ENCODE measurements around the gene ZC2HC1B.
"Not testable (repeated sequence)": the region's sequence is repeated elsewhere in the genome, so short reads cannot be mapped to it uniquely, and the experiment has no call there.

The ZC2HC1B gene

DNA sequence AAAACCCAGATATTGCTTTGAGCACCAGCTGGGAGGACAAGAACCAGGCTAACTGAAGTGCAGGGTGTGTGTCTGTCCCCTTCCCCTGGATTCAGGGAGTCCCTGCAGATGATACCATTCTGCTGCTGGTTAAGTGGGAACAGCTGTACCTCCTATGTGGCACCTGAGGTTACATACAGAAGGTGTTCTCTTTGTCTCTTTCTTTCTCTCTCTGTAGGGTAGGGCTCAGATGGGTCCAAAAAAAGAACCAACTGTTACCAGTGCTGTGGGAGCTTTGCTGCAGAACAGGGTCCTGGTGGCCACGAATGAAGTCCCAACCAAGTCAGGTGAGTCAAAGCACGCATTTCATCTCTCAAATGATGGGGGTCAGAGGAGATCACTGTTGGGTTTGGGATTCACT is 38.6 kb downstream of the ZC2HC1B start:
- H3K27me3 ChIP-seq (ENCODE audit: control insufficient read depth, insufficient read depth, low read length), result no peaks in the 10 kb centered on the region
- no peak overlapping the region for H3K4me3 ChIP-seq (ENCODE audit: low read length)
- H3K27ac ChIP-seq (ENCODE audit: low read depth, low read length), result no peak overlapping the region
- no peaks in the 10 kb centered on the region for H3K36me3 ChIP-seq (ENCODE audit: control insufficient read depth, insufficient read depth, low read length)
- peaks cover 2% of the 10 kb centered on the region for H3K4me1 ChIP-seq (ENCODE audit: control insufficient read depth, insufficient read depth, low read length)
- H3K9ac ChIP-seq (ENCODE audit: low read length), result no peak overlapping the region

DNA sequence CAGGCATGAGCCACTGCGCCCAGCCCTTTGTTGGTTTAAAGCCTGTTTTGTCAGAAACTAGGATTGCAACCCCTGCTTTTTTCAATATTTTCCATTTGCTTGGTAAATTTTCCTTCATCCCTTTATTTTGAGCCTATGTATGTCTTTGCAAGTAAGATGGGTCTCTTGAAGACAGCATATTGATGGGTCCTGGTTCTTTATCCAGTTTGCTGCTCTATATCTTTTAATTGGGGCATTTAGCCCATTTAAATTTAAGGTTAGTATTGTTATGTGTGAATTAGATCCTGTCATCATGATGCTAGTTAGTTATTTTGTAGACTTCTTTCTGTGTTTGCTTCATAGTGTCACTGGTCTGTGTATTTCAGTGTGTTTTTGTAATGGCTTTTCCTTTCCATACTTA is 46.8 kb downstream of the ZC2HC1B start:
- Histone ChIP-seq H3K4me3 (ENCODE audit: low read length) (no peak overlapping the region), H3K9ac (ENCODE audit: low read length) (no peak overlapping the region), H3K4me1 (ENCODE audit: control insufficient read depth, insufficient read depth, low read length) (no peaks in the 10 kb centered on the region), H3K27me3 (ENCODE audit: control insufficient read depth, insufficient read depth, low read length) (no peaks in the 10 kb centered on the region), H3K36me3 (ENCODE audit: control insufficient read depth, insufficient read depth, low read length) (no peaks in the 10 kb centered on the region), H3K27ac (ENCODE audit: low read depth, low read length) (no peak overlapping the region)

DNA sequence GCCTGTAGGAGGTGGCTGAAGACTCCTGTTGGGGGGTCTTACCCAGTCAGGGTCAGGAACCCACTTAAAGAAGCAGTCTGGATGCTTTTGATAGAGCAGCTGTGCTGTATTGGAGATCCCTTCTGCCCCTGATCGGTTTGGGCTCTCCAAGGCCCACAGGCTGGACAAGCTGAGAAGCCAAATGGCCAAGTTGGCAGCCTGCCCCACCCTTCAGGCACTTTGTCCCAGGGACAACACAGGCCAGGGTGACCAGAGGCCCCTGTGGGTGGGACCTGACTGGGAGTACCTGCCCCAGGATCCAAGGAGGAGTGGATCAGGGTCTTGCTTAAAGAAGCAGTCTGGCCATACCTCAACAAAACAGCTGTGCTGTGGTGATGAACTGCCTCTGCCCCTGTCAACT is 48.4 kb downstream of the ZC2HC1B start:
- no peaks in the 10 kb centered on the region for H3K4me1 ChIP-seq (ENCODE audit: control insufficient read depth, insufficient read depth, low read length)
- H3K27me3 ChIP-seq (ENCODE audit: control insufficient read depth, insufficient read depth, low read length), result no peaks in the 10 kb centered on the region
- no peak overlapping the region for H3K9ac ChIP-seq (ENCODE audit: low read length)
- no peak overlapping the region for H3K4me3 ChIP-seq (ENCODE audit: low read length)
- H3K27ac ChIP-seq (ENCODE audit: low read depth, low read length), result no peak overlapping the region
- no peaks in the 10 kb centered on the region for H3K36me3 ChIP-seq (ENCODE audit: control insufficient read depth, insufficient read depth, low read length)

DNA sequence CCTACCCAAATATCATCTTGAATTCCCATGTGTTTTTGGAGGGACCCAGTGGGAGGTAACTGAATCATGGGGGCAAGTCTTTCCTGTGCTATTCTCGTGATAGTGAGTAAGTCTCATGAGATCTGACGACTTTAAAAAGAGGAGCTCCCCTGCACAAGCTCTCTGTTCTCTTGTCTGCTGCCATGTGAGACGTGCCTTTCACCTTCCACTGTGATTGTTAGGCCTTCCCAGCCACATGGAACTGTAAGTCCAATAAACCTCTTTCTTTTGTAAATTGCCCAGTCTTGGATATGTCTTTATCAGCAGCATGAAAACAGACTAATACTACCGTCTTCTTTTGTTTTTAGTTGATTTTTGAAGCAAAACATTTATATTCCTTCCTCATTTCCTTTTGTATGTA is 52.8 kb downstream of the ZC2HC1B start:
- H3K4me3 ChIP-seq (ENCODE audit: low read length); H3K27me3 ChIP-seq (ENCODE audit: control insufficient read depth, insufficient read depth, low read length); H3K9ac ChIP-seq (ENCODE audit: low read length); H3K27ac ChIP-seq (ENCODE audit: low read depth, low read length); H3K4me1 ChIP-seq (ENCODE audit: control insufficient read depth, insufficient read depth, low read length); H3K36me3 ChIP-seq (ENCODE audit: control insufficient read depth, insufficient read depth, low read length): not testable (repeated sequence)

DNA sequence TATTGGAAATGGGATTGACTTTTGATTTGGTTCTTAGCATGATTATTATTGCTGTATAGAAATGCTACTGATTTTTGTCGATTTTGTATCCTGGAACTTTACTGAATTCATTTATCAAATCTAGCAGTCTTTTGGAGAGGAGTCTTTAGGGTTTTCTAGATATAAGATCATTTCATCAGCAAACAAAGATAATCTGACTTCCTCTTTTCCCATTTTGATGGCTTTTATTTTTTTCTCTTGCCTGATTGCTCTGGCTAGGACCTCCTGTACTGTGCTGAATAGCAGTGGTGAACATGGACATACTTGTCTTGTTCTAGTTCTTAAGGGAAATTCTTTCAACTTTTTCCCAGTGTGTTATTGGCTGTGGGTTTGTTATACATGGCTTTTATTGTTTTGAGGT is 64.6 kb downstream of the ZC2HC1B start:
- no peaks in the 10 kb centered on the region for H3K27me3 ChIP-seq (ENCODE audit: control insufficient read depth, insufficient read depth, low read length)
- no peaks in the 10 kb centered on the region for H3K36me3 ChIP-seq (ENCODE audit: control insufficient read depth, insufficient read depth, low read length)
- H3K9ac ChIP-seq (ENCODE audit: low read length), result no peak overlapping the region
- no peaks in the 10 kb centered on the region for H3K4me1 ChIP-seq (ENCODE audit: control insufficient read depth, insufficient read depth, low read length)
- H3K4me3 ChIP-seq (ENCODE audit: low read length), result no peak overlapping the region
- H3K27ac ChIP-seq (ENCODE audit: low read depth, low read length), result no peak overlapping the region

DNA sequence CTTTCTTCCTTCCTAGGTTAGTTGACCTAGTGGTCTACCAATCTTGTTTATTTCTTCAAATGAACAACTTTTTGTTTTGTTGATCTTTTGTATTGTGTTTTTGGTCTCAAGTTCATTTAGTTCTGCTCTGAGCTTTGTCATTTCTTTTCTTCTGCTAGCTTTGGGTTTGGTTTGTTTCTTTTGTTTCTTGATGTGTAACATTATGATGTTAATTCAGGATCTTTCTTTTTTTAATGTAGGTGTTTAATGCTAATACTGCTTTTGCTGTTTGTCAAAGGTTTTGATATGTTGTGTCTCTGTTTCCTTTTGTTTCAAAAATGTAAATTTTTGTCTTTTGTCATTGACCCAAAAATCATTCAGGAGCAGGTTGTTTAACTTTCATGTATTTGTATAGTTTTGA is 65.7 kb downstream of the ZC2HC1B start:
- H3K9ac ChIP-seq (ENCODE audit: low read length), result no peak overlapping the region

DNA sequence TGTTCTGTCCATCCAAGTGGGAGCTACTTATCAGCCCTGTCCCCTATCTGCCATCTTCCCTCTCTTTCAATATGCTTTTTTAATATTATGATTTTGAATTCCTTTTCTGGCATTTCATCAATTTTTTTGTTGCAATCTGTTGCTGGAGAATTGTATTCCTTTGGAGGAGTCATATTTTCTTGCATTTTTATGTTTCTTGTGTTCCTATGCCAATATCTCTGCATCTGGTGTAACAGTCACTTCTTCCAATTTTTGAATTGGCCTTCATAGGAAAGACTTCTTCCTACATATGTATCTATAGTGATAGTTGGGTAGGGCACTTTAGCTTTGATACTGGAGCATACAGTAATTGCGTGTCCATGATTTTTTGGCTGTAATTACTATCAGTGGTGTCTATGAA is 70.1 kb downstream of the ZC2HC1B start:
- H3K9ac ChIP-seq (ENCODE audit: low read length), result no peak overlapping the region
- no peaks in the 10 kb centered on the region for H3K4me1 ChIP-seq (ENCODE audit: control insufficient read depth, insufficient read depth, low read length)
- H3K27me3 ChIP-seq (ENCODE audit: control insufficient read depth, insufficient read depth, low read length), result no peaks in the 10 kb centered on the region
- no peak overlapping the region for H3K27ac ChIP-seq (ENCODE audit: low read depth, low read length)
- H3K4me3 ChIP-seq (ENCODE audit: low read length), result no peak overlapping the region
- no peaks in the 10 kb centered on the region for H3K36me3 ChIP-seq (ENCODE audit: control insufficient read depth, insufficient read depth, low read length)

More for the DNA sequence above, 65.7 kb downstream of the ZC2HC1B start:
- Histone ChIP-seq H3K36me3 (ENCODE audit: control insufficient read depth, insufficient read depth, low read length) (no peaks in the 10 kb centered on the region), H3K4me1 (ENCODE audit: control insufficient read depth, insufficient read depth, low read length) (no peaks in the 10 kb centered on the region), H3K4me3 (ENCODE audit: low read length) (no peak overlapping the region), H3K27me3 (ENCODE audit: control insufficient read depth, insufficient read depth, low read length) (no peaks in the 10 kb centered on the region), H3K27ac (ENCODE audit: low read depth, low read length) (no peak overlapping the region)

DNA sequence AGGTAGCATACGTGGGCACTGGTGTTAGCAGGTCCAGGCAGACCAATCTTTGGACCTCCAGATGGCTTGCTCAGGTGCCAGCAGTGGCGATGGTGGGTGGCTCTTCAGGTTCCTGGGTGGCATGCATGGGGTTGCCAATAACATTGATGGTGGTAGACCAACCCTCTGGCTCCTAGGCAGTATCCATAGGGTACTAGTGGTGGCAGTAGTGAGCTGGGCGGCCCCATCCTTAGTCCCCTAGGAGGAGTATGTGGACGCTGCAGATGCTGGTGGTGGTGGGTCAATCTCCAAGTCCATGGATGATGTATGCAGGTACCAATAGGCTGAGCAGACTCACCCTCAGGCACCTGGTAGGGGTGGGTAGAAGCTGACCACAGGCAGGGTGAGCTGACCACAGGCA is 70.6 kb downstream of the ZC2HC1B start:
- Histone ChIP-seq H3K4me3 (ENCODE audit: low read length) (no peak overlapping the region), H3K27ac (ENCODE audit: low read depth, low read length) (no peak overlapping the region), H3K27me3 (ENCODE audit: control insufficient read depth, insufficient read depth, low read length) (no peaks in the 10 kb centered on the region), H3K36me3 (ENCODE audit: control insufficient read depth, insufficient read depth, low read length) (no peaks in the 10 kb centered on the region), H3K9ac (ENCODE audit: low read length) (no peak overlapping the region), H3K4me1 (ENCODE audit: control insufficient read depth, insufficient read depth, low read length) (no peaks in the 10 kb centered on the region)

DNA sequence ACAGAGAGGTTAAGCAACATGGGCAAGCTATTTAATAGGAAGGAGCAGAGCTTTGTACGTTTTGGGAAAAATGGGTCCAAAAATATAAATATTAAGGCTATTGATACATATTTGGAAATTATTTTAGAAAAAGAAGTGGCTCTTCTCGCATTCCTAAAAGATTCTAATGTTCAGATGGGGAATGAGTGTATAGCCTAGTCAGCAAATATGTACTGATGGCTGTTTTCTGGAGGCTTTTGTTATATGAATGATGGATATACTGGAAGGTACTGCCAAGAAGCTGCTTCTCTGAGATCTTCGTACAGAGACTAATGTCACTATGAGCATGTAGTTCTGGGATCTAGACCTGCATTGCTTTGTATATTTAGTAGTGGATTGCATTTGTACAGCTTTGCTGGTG is 72.1 kb downstream of the ZC2HC1B start:
- Histone ChIP-seq H3K4me3 (ENCODE audit: low read length) (no peak overlapping the region), H3K4me1 (ENCODE audit: control insufficient read depth, insufficient read depth, low read length) (no peaks in the 10 kb centered on the region), H3K9ac (ENCODE audit: low read length) (no peak overlapping the region), H3K36me3 (ENCODE audit: control insufficient read depth, insufficient read depth, low read length) (no peaks in the 10 kb centered on the region), H3K27me3 (ENCODE audit: control insufficient read depth, insufficient read depth, low read length) (no peaks in the 10 kb centered on the region), H3K27ac (ENCODE audit: low read depth, low read length) (no peak overlapping the region)

DNA sequence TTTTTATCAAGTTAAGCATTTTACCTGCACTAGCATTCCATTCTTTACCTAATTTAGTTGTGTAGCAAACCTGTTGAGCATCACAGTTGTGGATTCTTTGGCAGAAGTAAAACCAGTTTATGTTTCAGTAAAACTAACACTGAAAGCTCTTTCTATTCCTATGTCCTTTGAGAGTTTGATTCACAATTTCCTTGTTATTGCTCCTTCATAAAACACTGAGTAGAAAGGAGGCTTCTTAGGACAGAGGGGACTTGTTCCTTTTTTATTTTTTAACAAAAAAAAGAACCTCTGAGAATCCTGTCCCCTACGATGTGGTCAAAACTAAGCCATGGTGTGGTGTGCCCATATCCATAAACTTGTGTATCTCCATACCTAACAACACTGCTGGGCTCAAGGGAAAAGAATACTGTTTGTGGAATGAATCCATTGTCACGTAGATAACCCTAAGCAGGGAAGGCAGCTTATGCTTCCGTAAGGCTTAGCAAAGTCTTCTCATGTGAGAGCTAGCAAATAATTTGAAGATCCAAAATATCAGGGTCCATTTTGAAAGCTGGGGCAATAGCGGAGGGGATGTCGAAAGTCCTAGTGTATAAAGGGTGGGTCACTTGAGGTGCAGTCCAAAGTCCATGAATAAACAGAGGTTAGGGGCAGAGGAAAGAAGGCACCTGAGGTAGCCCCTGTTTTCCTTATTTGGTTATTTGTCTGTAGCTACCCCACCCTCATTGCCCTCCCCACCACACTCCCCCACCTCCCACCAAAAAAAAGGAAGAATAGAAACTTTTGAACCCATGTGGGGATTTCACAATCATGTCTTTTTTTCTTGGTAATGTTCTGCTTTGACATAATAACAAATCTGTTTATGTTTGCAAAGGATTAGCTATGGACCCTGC is 72.7 kb downstream of the ZC2HC1B start:
- Histone ChIP-seq H3K4me3 (ENCODE audit: low read length) (no peak overlapping the region), H3K27ac (ENCODE audit: low read depth, low read length) (no peak overlapping the region), H3K36me3 (ENCODE audit: control insufficient read depth, insufficient read depth, low read length) (no peaks in the 10 kb centered on the region), H3K27me3 (ENCODE audit: control insufficient read depth, insufficient read depth, low read length) (no peaks in the 10 kb centered on the region), H3K4me1 (ENCODE audit: control insufficient read depth, insufficient read depth, low read length) (no peaks in the 10 kb centered on the region), H3K9ac (ENCODE audit: low read length) (no peak overlapping the region)

DNA sequence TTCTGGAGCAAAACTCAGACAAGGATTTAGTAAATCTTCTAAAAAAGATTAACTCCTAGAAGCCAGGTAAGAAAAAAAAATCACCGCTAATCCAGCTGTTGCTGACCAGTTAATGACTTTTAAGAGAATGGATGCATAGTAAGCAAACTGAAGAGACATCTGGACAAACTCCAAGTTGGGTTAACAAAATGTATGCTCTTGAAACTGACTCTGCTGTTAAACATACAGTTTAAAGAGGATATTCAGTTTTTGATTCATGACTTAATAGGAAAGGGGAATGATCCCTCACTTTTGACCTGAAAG is 73.3 kb downstream of the ZC2HC1B start:
- no peak overlapping the region for H3K27ac ChIP-seq (ENCODE audit: low read depth, low read length)
- H3K36me3 ChIP-seq (ENCODE audit: control insufficient read depth, insufficient read depth, low read length), result no peaks in the 10 kb centered on the region
- H3K9ac ChIP-seq (ENCODE audit: low read length), result no peak overlapping the region
- no peak overlapping the region for H3K4me3 ChIP-seq (ENCODE audit: low read length)
- H3K4me1 ChIP-seq (ENCODE audit: control insufficient read depth, insufficient read depth, low read length), result no peaks in the 10 kb centered on the region
- no peaks in the 10 kb centered on the region for H3K27me3 ChIP-seq (ENCODE audit: control insufficient read depth, insufficient read depth, low read length)

DNA sequence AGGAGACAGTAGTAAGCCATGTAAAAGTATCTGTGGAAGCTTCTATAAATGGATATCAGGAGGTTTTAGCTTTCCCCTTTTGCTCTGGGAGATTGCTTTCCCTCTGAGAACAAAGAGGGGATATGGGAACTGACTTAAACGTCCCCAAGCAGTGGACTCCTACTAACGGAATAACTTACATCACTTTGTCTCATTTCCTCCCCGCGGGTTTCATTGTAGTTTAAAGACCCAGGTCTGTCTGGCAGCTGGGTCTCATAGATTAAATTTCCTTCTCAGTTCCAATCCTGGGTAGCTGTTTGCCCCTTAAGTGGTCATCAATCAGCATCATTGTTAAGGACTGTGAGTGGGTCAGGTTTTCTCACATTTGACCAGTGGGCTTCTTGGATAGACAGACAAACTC is 75.1 kb downstream of the ZC2HC1B start:
- no peak overlapping the region for H3K4me3 ChIP-seq (ENCODE audit: low read length)
- no peak overlapping the region for H3K27ac ChIP-seq (ENCODE audit: low read depth, low read length)
- no peak overlapping the region for H3K9ac ChIP-seq (ENCODE audit: low read length)
- no peaks in the 10 kb centered on the region for H3K27me3 ChIP-seq (ENCODE audit: control insufficient read depth, insufficient read depth, low read length)
- no peaks in the 10 kb centered on the region for H3K4me1 ChIP-seq (ENCODE audit: control insufficient read depth, insufficient read depth, low read length)
- no peaks in the 10 kb centered on the region for H3K36me3 ChIP-seq (ENCODE audit: control insufficient read depth, insufficient read depth, low read length)

DNA sequence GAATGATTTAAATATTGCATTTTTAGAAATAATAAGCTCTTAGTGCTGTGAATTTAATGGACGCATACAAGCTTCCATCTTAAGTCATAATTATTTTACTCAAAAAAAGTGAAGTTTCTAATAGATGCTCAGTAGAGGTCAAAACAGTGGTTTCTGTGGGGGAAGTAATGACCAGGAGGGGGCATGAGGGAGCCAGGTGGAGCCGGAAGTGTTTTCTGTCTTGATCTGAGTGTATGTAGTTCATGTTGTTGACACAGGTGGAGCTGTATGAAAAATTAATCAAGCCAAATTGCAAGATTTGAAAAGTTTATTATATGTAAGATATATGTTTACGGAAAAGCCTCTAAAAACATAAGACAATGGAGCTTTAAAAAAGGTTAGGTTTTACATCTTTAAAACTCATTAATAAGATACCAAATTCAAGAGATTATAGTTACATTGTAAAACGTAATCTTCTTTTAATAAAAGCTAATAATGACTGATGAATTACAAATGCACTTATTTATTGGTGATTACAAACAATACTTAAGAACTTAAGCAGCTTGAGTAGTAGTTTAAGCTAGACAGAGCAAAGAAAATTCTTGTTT is 75.8 kb downstream of the ZC2HC1B start:
- Histone ChIP-seq H3K27me3 (ENCODE audit: control insufficient read depth, insufficient read depth, low read length) (no peaks in the 10 kb centered on the region), H3K4me3 (ENCODE audit: low read length) (no peak overlapping the region), H3K36me3 (ENCODE audit: control insufficient read depth, insufficient read depth, low read length) (no peaks in the 10 kb centered on the region)

More for the DNA sequence above, 75.8 kb downstream of the ZC2HC1B start:
- H3K27ac ChIP-seq (ENCODE audit: low read depth, low read length), result no peak overlapping the region
- H3K4me1 ChIP-seq (ENCODE audit: control insufficient read depth, insufficient read depth, low read length), result no peaks in the 10 kb centered on the region
- no peak overlapping the region for H3K9ac ChIP-seq (ENCODE audit: low read length)
